ENCODE measurements around the gene NECAP2. TPM values are rescaled to one million over a fixed set of nuclear protein-coding genes. Genes with fewer than 3 reads are reported as not detected.
A peak's percentile ranks its signal among the peaks of the same experiment; 100 is the strongest.

NECAP2 gene
- total RNA-seq, 1 donor from 2014 or later = 43.2 TPM

DNA sequence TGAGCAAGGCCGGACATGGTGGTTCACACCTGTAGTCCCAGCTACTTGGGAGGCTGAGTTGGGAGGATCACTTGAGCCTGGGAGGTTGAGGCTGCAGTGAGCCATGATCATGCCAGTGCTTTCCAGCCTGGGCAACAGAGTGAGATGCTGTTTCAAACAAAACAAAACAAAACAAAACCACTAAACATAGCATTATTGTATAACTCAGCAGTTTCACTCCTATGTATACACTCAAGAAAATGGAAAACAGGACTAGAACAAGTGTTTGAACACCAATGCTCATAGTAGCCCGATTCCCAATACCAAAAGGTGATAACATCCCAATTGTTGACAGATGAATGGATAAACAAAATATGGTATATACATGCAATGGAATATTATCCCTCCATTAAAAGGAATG lies 2.0 kb upstream of the NECAP2 start:
- no peaks in the 10 kb centered on the region for H3K9me3 Mint-ChIP-seq (ENCODE audit: low read depth)
- no peak overlapping the region for H3K4me3 Mint-ChIP-seq (ENCODE audit: low read depth)
- H3K27ac Mint-ChIP-seq = no peak overlapping the region
- H3K27me3 Mint-ChIP-seq = no peaks in the 10 kb centered on the region
- H3K4me1 Mint-ChIP-seq (ENCODE audit: low read depth) = peaks cover 10% of the 10 kb centered on the region
- TF ChIP-seq, protein P1, sequence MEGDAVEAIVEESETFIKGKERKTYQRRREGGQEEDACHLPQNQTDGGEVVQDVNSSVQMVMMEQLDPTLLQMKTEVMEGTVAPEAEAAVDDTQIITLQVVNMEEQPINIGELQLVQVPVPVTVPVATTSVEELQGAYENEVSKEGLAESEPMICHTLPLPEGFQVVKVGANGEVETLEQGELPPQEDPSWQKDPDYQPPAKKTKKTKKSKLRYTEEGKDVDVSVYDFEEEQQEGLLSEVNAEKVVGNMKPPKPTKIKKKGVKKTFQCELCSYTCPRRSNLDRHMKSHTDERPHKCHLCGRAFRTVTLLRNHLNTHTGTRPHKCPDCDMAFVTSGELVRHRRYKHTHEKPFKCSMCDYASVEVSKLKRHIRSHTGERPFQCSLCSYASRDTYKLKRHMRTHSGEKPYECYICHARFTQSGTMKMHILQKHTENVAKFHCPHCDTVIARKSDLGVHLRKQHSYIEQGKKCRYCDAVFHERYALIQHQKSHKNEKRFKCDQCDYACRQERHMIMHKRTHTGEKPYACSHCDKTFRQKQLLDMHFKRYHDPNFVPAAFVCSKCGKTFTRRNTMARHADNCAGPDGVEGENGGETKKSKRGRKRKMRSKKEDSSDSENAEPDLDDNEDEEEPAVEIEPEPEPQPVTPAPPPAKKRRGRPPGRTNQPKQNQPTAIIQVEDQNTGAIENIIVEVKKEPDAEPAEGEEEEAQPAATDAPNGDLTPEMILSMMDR (IDR thresholded peaks at IDR 0.05; ENCODE audit: unreplicated experiment) = no peak
- no peaks in the 10 kb centered on the region for H3K36me3 Mint-ChIP-seq (ENCODE audit: insufficient read depth)
- no peak for DNase-seq (ENCODE audit: low spot score, unreplicated experiment)

DNA sequence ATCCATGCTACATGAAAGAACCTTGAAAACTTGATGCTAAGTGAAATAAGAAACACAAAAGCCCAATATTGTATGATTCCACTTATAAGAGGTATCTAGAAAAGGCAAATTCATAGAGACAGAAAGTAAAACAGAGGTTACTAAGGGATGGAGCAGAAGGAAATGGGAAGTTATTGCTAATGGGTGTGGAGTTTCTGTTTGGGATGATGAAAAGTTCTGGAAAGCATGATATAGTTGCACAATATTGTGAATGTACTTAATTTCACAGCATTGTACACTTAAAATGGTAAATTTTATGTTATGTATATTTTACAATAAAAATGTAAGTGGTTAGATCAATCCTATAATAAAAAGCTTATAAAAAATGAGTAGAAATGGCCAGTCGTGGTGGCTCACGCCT lies 1.6 kb upstream of the NECAP2 start:
- no peak overlapping the region for H3K4me3 Mint-ChIP-seq (ENCODE audit: low read depth)
- H3K27me3 Mint-ChIP-seq = no peaks in the 10 kb centered on the region
- H3K36me3 Mint-ChIP-seq (ENCODE audit: insufficient read depth) = no peaks in the 10 kb centered on the region
- peaks cover 10% of the 10 kb centered on the region for H3K4me1 Mint-ChIP-seq (ENCODE audit: low read depth)
- H3K9me3 Mint-ChIP-seq (ENCODE audit: low read depth) = no peaks in the 10 kb centered on the region
- no peak overlapping the region for H3K27ac Mint-ChIP-seq
- TF ChIP-seq, protein P1 (IDR thresholded peaks at IDR 0.05; ENCODE audit: unreplicated experiment) = no peak
- no peak for DNase-seq (ENCODE audit: low spot score, unreplicated experiment)

DNA sequence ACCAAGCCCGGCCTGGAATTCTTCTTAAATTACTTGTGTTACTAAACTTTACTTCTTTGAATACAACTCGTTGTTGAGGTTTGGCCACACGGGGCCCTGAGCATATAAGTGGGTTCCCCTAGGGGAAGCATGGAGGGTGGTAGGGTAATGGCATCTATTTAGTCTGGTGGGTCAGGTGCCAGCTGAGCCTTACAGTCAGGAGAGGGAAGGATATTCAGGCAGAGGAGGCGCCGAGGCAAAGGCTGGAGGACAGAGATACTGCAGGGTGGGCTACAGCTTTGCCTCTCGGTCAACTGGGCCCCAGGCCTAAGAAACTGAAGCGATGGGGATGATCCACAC lies 424 bp upstream of the NECAP2 start:
- Mint-ChIP-seq H3K4me1 (ENCODE audit: low read depth) (peaks cover 10% of the 10 kb centered on the region), H3K27ac (peak overlapping the region; percentile 92), H3K4me3 (ENCODE audit: low read depth) (peak overlapping the region; percentile 89), H3K36me3 (ENCODE audit: insufficient read depth) (peaks cover 4% of the 10 kb centered on the region), H3K9me3 (ENCODE audit: low read depth) (no peaks in the 10 kb centered on the region), H3K27me3 (no peaks in the 10 kb centered on the region)
- TF ChIP-seq, protein P1 (IDR thresholded peaks at IDR 0.05; ENCODE audit: unreplicated experiment) = no peak
- no peak for DNase-seq (ENCODE audit: low spot score, unreplicated experiment)

DNA sequence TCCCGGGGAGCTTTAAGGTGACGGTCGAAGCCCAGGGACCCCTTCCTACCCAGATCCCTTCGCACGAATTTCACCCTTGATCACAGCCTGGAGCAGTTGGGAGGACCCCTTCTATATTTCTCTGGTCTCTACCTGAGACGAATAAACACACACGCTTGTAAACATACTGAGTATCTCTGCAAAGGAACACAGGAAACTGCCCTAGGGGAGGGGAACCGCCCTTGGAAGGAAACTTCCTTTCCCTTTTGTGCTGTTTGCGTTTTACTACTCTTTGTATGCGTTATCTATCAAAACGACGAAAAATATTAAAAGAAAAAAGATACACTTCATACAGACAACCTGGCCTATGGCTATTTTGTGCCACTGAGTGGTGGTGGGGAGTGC lies 750 bp downstream of the NECAP2 start:
- H3K4me3 Mint-ChIP-seq (ENCODE audit: low read depth) = peak overlapping the region; percentile 89
- TF ChIP-seq, protein P1 (IDR thresholded peaks at IDR 0.05; ENCODE audit: unreplicated experiment) = no peak
- H3K36me3 Mint-ChIP-seq (ENCODE audit: insufficient read depth) = peaks cover 4% of the 10 kb centered on the region
- H3K27ac Mint-ChIP-seq = peak overlapping the region; percentile 92
- no peaks in the 10 kb centered on the region for H3K9me3 Mint-ChIP-seq (ENCODE audit: low read depth)
- DNase-seq (ENCODE audit: low spot score, unreplicated experiment) = no peak
- H3K4me1 Mint-ChIP-seq (ENCODE audit: low read depth) = peaks cover 10% of the 10 kb centered on the region
- no peaks in the 10 kb centered on the region for H3K27me3 Mint-ChIP-seq

DNA sequence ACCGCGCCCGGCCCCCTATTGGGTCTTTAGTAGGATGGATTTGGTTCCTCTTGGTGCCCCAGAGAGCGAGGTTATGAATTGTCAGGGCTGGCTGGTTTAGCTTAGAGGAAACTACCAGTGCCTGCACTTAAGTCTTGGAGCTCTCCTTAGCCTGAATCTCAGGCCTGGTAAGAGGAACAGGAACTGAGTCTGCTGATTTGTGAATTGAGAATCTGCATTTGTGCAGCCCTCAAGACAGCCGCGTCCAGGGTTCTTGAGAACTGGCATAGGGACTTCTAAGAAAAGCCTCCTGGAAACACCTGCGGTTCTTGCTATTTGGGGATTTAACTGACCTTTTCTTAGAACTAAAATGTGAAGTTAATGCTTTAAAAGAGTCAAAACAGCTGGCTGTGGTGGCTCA lies 1.7 kb downstream of the NECAP2 start:
- Mint-ChIP-seq H3K4me3 (ENCODE audit: low read depth) (peak overlapping the region; percentile 89), H3K27me3 (no peaks in the 10 kb centered on the region), H3K36me3 (ENCODE audit: insufficient read depth) (peaks cover 4% of the 10 kb centered on the region), H3K9me3 (ENCODE audit: low read depth) (no peaks in the 10 kb centered on the region), H3K27ac (no peak overlapping the region), H3K4me1 (ENCODE audit: low read depth) (peaks cover 10% of the 10 kb centered on the region)
- DNase-seq (ENCODE audit: low spot score, unreplicated experiment) = no peak
- TF ChIP-seq, protein P1 (IDR thresholded peaks at IDR 0.05; ENCODE audit: unreplicated experiment) = no peak

All from progenitor cell of endocrine pancreas (in vitro differentiated cells).